Aorta (tissue), 5 donors: ENCODE measurements around the gene A2ML1. TPM values are rescaled to one million over a fixed set of nuclear protein-coding genes. Genes with fewer than 3 reads are reported as not detected.
"Not testable (repeated sequence)": the region's sequence is repeated elsewhere in the genome, so short reads cannot be mapped to it uniquely, and the experiment has no call there.

Source experiments
- ATAC-seq: fragments of 200-7000 bp; cut with Tn5 transposase; one replicate; pipeline ENCODE4 v1.9.1; 2022; ENCODE audit warnings: moderate library complexity; ENCODE audit not compliant: low FRiP score
- DNase-seq, 2 donors: peaks; one replicate each; pipeline ENCODE4 v3.0.0-alpha.2; 2020
- H3K27ac ChIP-seq, 2 donors: one replicate each; pipeline ENCODE4 v1.5.1; 2013; ENCODE audit warnings: low read length in 2 of 2, mild to moderate bottlenecking in 2 of 2, moderate library complexity in 2 of 2, control low read depth in 1 of 2, inconsistent platforms in 1 of 2, low read depth in 1 of 2
- H3K27me3 ChIP-seq, 2 donors: one replicate each; pipeline ENCODE4 v1.6.1; 2013; ENCODE audit warnings: control low read depth in 1 of 2, low read length in 1 of 2, mild to moderate bottlenecking in 1 of 2, moderate library complexity in 1 of 2; ENCODE audit not compliant: insufficient read depth in 2 of 2, control insufficient read depth in 1 of 2
- H3K36me3 ChIP-seq, 2 donors: one replicate each; pipeline ENCODE4 v1.6.1; 2013; ENCODE audit warnings: control low read depth in 1 of 2, low read length in 1 of 2, mild to moderate bottlenecking in 1 of 2; ENCODE audit not compliant: insufficient read depth in 2 of 2, control insufficient read depth in 1 of 2
- H3K4me1 ChIP-seq, 2 donors: one replicate each; pipeline ENCODE4 v1.6.1; 2013; ENCODE audit warnings: low read length in 2 of 2, control low read depth in 1 of 2, mild to moderate bottlenecking in 1 of 2, moderate library complexity in 1 of 2; ENCODE audit not compliant: insufficient read depth in 2 of 2, control insufficient read depth in 1 of 2
- H3K4me3 ChIP-seq, 2 donors: one replicate each; pipeline ENCODE4 v1.5.1; 2013; ENCODE audit warnings: low read length in 2 of 2, control low read depth in 1 of 2, mild to moderate bottlenecking in 1 of 2
- H3K9me3 ChIP-seq: one replicate; pipeline ENCODE4 v1.6.1; 2013; ENCODE audit warnings: mild to moderate bottlenecking, low read length; ENCODE audit not compliant: control insufficient read depth
- WGBS, 2 donors: extraction: QIAGEN DNeasy Blood & Tissue Kit; methylation state at CpG; one replicate each; pipeline ENCODE4 v1.1.7; 2013; 5-methylcytosine and 5-hydroxymethylcytosine counted together
- intact Hi-C, 2 donors: fragments of 100-400 bp; cut with DNase I; formaldehyde crosslinking; loops; one replicate each; pipeline versions ENCODE4 v1.14.2 to v1.15.0; 2022
- polyA plus RNA-seq, 2 donors: library from polyadenylated mRNA; stranded (reverse); fragments of 200-250 nt; gene quantifications; one replicate each; pipeline ENCODE4 v1.2.3, GENCODE V29; 2013
- total RNA-seq, 2 donors: library from RNA; stranded (reverse); fragmentation: NEBNext Ultra II Directional; extraction: Animal tissue kit (Norgen Biotek cat#: 25700); gene quantifications; one replicate each; pipeline ENCODE4 v1.2.1, GENCODE V29; 2021
- donor health status: healthy with polysubstance abuse.
- donor health status: Bipolar disorder and iron deficiency.
- donor health status: DM: no; HTN: no; CAD: no.
- donor health status: DM: no; HTN: no; CAD: no.
- donor health status: DM: yes; HTN: yes; CAD: no.

Gene A2ML1
- total and polyA plus RNA-seq, 4 donors = 0.06 to 0.63 (median 0.21) TPM

DNA sequence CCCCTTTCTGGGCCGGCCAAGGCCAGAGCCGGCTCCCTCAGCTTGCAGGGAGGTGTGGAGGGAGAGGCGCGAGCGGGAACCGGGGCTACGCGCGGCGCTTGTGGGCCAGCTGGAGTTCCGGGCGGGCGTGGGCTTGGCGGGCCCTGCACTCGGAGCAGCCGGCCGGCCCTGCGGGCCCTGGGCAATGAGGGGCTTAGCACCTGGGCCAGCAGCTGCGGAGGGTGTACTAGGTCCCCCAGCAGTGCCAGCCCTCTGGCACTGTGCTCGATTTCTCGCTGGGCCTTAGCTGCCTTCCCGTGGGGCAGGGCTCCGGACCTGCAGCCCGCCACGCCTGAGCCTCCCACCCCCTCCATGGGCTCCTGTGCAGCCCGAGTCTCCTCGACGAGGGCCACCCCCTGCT, 35.2 kb upstream of the A2ML1 start:
- H3K4me1 ChIP-seq, ATAC-seq, intact Hi-C loops, H3K27me3 ChIP-seq, H3K9me3 ChIP-seq, H3K27ac ChIP-seq, H3K4me3 ChIP-seq, DNase-seq, H3K36me3 ChIP-seq: not testable (repeated sequence)
- 96 to 99% methylated on average over 26 to 28 of the region's 28 CpGs for WGBS, 2 donors

DNA sequence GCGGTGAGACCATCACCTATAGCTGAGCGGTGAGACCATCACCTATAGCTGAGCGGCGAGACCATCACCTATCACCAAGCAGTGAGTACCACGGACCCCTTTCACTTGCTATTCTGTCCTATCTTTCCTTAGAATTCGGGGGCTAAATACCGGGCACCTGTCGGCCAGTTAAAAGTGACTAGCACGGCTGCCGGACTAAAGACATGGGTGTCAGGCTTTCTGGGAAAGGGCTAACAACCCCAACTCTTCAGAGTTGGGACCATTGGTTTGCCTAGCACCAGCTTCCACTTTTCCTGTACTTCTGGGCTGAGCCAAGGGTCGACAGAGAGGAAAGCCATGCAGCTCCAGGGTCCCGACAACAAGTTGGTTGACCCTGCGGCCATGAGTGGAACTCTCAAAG, 33.7 kb upstream of the A2ML1 start:
- H3K36me3 ChIP-seq, ATAC-seq, H3K9me3 ChIP-seq, H3K4me3 ChIP-seq, DNase-seq, H3K27ac ChIP-seq, H3K27me3 ChIP-seq, intact Hi-C loops, H3K4me1 ChIP-seq: not testable (repeated sequence)
- WGBS, 2 donors = 66 to 77% methylated on average over 13 of the region's 13 CpGs

DNA sequence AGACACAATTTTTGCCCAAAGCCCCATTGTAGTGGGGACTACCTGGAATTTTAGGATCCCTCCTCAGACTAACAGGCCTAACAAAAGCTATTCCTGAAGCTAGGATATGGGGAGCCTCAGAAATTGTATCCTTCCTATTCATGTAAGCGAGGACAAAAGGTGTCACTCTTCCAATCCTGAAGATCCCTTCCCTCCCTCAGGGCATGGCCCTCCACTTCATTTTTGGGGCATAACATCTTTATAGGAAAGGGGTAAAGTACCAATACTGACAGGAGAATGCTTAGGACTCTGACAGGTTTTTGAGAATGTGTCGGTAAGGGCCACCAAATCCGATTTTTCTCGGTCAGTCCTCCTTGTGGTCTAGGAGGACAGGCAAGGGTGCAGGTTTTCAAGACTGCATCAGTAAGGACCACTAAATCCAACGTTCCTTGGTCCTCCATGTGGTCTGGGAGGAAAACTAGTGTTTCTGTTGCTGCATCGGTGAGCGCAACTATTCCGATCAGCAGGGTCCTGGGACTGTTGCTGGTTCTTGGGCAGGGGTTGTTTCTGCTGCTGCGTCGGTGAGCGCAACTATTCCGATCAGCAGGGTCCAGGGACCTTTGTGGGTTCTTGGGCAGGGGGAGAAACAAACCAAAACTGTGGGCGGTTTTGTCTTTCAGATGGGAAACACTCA, 32.9 kb upstream of the A2ML1 start:
- H3K27me3 ChIP-seq, H3K9me3 ChIP-seq, DNase-seq, H3K4me3 ChIP-seq, H3K36me3 ChIP-seq, H3K4me1 ChIP-seq, intact Hi-C loops, H3K27ac ChIP-seq, ATAC-seq: not testable (repeated sequence)
- 76 to 81% methylated on average over 13 of the region's 13 CpGs for WGBS, 2 donors

DNA sequence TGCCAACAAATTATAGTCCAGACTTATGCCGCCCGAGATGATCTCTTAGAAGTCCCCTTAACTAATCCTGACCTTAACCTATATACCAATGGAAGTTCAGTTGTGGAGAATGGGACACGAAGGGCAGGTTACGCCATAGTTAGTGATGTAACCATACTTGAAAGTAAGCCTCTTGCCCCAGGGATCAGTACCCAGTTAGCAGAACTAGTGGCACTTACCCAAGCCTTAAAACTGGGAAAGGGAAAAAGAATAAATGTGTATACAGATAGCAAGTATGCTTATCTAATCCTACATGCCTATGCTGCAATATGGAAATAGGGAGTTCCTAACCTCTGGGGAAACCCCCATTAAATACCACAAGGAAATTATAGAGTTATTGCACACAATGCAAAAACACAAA, 29.2 kb upstream of the A2ML1 start:
- intact Hi-C loops, H3K9me3 ChIP-seq, H3K36me3 ChIP-seq, H3K4me1 ChIP-seq, H3K27me3 ChIP-seq, H3K4me3 ChIP-seq, DNase-seq, ATAC-seq, H3K27ac ChIP-seq: not testable (repeated sequence)
- WGBS, 2 donors = 97 to 99% methylated on average over 4 of the region's 4 CpGs

DNA sequence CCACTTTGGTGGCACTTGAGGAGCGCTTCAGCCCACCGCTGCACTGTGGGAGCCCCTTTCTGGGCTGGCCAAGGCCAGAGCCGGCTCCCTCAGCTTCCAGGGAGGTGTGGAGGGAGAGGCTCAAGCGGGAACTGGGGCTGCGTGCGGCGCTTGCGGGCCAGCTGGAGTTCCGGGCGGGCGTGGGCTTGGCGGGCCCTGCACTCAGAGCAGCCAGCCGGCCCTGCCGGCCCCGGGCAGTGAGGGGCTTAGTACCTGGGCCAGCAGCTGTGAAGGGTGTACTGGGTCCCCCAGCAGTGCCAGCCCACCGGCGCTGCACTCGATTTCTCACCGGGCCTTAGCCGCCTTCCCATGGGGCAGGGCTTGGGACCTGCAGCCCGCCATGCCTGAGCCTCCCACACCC, 27.8 kb upstream of the A2ML1 start:
- WGBS, 2 donors = 98 to 99% methylated on average over 15 to 21 of the region's 21 CpGs
- H3K4me1 ChIP-seq, H3K27ac ChIP-seq, H3K4me3 ChIP-seq, H3K36me3 ChIP-seq, ATAC-seq, H3K9me3 ChIP-seq, intact Hi-C loops, H3K27me3 ChIP-seq, DNase-seq: not testable (repeated sequence)

DNA sequence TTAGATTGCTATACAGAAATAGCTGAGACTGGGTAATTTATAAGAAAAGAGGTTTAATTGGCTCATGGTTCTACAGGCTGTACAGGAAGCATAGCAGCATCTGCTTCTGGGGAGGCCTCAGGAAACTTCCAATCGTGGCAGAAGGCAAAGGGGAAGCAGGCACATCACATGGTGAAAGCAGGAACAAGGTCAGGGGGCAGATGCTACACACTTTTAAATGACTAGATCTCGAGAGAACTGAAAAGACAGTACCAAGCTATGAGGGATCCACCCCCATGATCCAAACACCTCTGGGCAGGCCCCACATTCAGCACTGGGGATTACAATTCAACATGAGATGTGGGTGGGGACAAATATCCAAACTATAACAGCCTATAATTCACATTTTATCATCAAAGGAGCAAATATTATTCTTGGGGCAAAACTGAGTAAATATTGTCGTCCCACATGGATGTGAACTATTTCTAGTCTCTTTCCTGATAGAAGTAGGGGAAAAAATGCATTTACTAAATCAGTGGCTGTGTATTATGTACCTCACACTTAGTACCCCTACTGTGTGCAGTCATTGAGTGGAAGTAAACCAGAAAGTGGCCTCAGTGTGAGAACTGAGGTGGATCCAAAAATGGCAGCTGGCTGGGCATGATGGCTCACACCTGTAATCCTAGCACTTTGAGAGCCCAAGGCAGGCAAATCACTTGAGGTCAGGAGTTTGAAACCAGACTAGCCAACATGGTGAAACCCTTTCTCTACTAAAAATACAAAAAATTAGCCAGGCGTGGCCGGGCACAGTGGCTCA, 25.4 kb upstream of the A2ML1 start:
- Histone ChIP-seq H3K27ac (no peak overlapping the region), H3K36me3 (no peaks in the 10 kb centered on the region), H3K27me3 (no peaks in the 10 kb centered on the region), H3K4me1 (no peaks in the 10 kb centered on the region), H3K4me3 (no peak overlapping the region), H3K9me3 (no peaks in the 10 kb centered on the region)
- DNase-seq (no peak), ATAC-seq (no peak)
- WGBS, 2 donors = 79 to 85% methylated on average over 5 of the region's 5 CpGs
- intact Hi-C loops = no loop called here

DNA sequence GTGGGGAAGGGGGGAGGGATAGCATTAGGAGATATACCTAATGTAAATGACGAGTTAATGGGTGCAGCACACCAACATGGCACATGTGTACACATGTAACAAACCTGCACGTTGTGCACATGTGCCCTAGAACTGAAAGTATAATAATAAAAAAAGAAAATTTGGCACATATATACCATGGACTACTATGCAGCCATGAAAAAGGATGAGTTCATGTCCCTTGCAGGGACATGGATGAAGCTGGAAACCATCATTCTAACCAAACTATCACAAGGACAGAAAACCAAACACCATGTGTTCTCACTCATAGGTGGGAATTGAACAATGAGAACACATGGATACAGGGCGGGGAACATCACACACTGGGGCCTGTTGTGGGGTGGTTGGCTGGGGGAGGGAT, 21.2 kb upstream of the A2ML1 start:
- H3K27ac ChIP-seq, H3K4me3 ChIP-seq, H3K27me3 ChIP-seq, H3K4me1 ChIP-seq, H3K9me3 ChIP-seq, intact Hi-C loops, H3K36me3 ChIP-seq, DNase-seq, ATAC-seq: not testable (repeated sequence)
- 94% methylated on average over 2 to 3 of the region's 3 CpGs for WGBS, 2 donors

DNA sequence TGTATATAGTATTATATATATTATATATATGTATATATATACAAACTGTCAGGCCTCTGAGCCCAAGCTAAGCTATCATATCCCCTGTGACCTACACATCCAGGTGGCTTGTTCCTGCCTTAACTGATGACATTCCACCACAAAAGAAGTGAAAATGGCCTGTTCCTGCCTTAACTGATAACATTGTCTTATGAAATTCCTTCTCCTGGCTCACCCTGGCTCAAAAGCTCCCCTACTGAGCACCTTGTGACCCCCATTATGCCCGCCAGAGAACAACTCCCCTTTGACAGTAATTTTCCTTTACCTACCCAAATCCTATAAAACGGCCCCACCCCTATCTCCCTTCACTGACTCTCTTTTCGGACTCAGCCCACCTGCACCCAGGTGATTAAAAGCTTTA, 17.6 kb upstream of the A2ML1 start:
- H3K4me3 ChIP-seq, intact Hi-C loops, ATAC-seq, H3K36me3 ChIP-seq, H3K4me1 ChIP-seq, H3K27ac ChIP-seq, H3K27me3 ChIP-seq, H3K9me3 ChIP-seq, DNase-seq: not testable (repeated sequence)
- WGBS, 2 donors = 86 to 96% methylated on average over 2 to 3 of the region's 3 CpGs

DNA sequence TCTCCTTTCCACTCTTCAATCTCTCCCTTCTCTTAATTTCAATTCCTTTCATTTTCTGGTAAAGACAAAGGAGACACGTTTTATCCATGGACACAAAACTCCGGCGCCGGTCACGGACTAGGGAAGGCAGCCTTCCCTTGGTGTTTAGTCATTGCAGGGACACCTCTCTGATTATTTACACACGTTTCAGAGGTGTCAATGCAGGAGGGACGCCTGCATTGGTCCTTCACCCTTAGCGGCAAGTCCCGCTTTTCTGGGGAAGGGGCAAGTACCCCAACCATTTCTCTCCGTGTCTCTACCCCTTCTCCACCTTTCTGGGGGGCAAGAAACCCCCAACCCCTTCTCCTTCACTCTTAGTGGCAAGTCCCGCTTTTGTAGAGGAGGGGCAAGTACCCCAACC, 16.9 kb upstream of the A2ML1 start:
- WGBS, 2 donors = 93% methylated on average over 11 of the region's 11 CpGs
- H3K27me3 ChIP-seq, DNase-seq, H3K4me3 ChIP-seq, H3K9me3 ChIP-seq, H3K36me3 ChIP-seq, intact Hi-C loops, H3K27ac ChIP-seq, ATAC-seq, H3K4me1 ChIP-seq: not testable (repeated sequence)
